Measurements from ENCODE around the gene CADPS2.

- TF ChIP-seq POLR2AphosphoS5 (IDR thresholded peaks at IDR 0.05; ENCODE audit: low read depth, low read length) (no peak), POLR2A (IDR thresholded peaks at IDR 0.05; ENCODE audit: low read depth, low read length) (no peak), PAX5 (IDR thresholded peaks at IDR 0.05; ENCODE audit: insufficient read depth, low read length, severe bottlenecking) (no peak), POU2F2 (IDR thresholded peaks at IDR 0.05; ENCODE audit: low read depth, low read length) (no peak), SPI1 (IDR thresholded peaks at IDR 0.05; ENCODE audit: low read depth, low read length) (no peak), TAF1 (IDR thresholded peaks at IDR 0.05; ENCODE audit: low read depth, low read length) (no peak)
These were observed 573.5 kb downstream of the CADPS2 start for GRCh38 chr7:122312789-122313188.
